DND-41 (cell line): ENCODE results near the gene SFXN2.
"Not testable (repeated sequence)": the region's sequence is repeated elsewhere in the genome, so short reads cannot be mapped to it uniquely, and the experiment has no call there.

Source experiments
- ATAC-seq: fragments of 200-7000 bp; cut with Tn5 transposase; 3 replicates; pipeline ENCODE4 v1.9.1; 2021; ENCODE audit warnings: low read depth; ENCODE audit not compliant: insufficient read depth
- DNase-seq: peaks from one replicate; pipeline ENCODE4 v3.0.0-alpha.2; 2020
- H2AFZ ChIP-seq: 2 replicates; pipeline ENCODE4 v1.6.0; 2012; ENCODE audit warnings: low read depth, low read length
- H3K27ac ChIP-seq: 2 replicates; pipeline ENCODE4 v1.5.1; 2012; ENCODE audit warnings: low read length, inconsistent platforms
- H3K27me3 ChIP-seq: fragments of 200-600 bp; sonication (generic); 2 replicates; pipeline ENCODE4 v1.6.0; 2012; ENCODE audit warnings: low read length, mild to moderate bottlenecking, inconsistent platforms; ENCODE audit not compliant: insufficient read depth, poor library complexity
- H3K36me3 ChIP-seq: 2 replicates; pipeline ENCODE4 v1.5.1; 2012; ENCODE audit warnings: low read length, inconsistent platforms; ENCODE audit not compliant: insufficient read depth
- H3K4me1 ChIP-seq: 2 replicates; pipeline ENCODE4 v1.5.1; 2012; ENCODE audit warnings: mild to moderate bottlenecking, low read length; ENCODE audit not compliant: insufficient read depth
- H3K4me2 ChIP-seq: 2 replicates; pipeline ENCODE4 v1.6.0; 2012; ENCODE audit warnings: mild to moderate bottlenecking, moderate library complexity, low read length, inconsistent platforms; ENCODE audit not compliant: insufficient read depth
- H3K4me3 ChIP-seq, 2 experiments: fragments of 200-600 bp in 1 of 2; shearing (Covaris generic) in 1 of 2; 2 replicates each; pipeline ENCODE4 v1.5.1; 2012 to 2016; ENCODE audit warnings: inconsistent platforms in 2 of 2, low read length in 2 of 2, mild to moderate bottlenecking in 2 of 2, low read depth in 1 of 2, moderate library complexity in 1 of 2
- H3K79me2 ChIP-seq: 2 replicates; pipeline ENCODE4 v1.6.0; 2012; ENCODE audit warnings: low read length, inconsistent platforms; ENCODE audit not compliant: insufficient read depth
- H3K9ac ChIP-seq: 2 replicates; pipeline ENCODE4 v1.6.0; 2012; ENCODE audit warnings: low read depth, mild to moderate bottlenecking, inconsistent platforms, low read length, moderate library complexity
- H3K9me3 ChIP-seq: 2 replicates; pipeline ENCODE4 v1.5.1; 2012; ENCODE audit warnings: low read length, moderate library complexity, mild to moderate bottlenecking, inconsistent platforms; ENCODE audit not compliant: insufficient read depth, severe bottlenecking
- H4K20me1 ChIP-seq: 2 replicates; pipeline ENCODE4 v1.6.0; 2012; ENCODE audit warnings: low read length; ENCODE audit not compliant: insufficient read depth
- CTCF ChIP-seq: IDR thresholded peaks from 2 replicates; pipeline ENCODE4 v1.5.1; 2012; ENCODE audit warnings: borderline replicate concordance, low read length, moderate library complexity, mild to moderate bottlenecking; ENCODE audit not compliant: poor library complexity, severe bottlenecking; ENCODE audit errors: extremely low read depth
- EZH2 ChIP-seq: IDR thresholded peaks from 3 replicates; pipeline ENCODE4 v1.6.1; 2012; ENCODE audit warnings: borderline replicate concordance, low read depth, mild to moderate bottlenecking, moderate library complexity, low read length, inconsistent platforms; ENCODE audit not compliant: severe bottlenecking

The SFXN2 gene

GRCh38 chr10:102741726-102742237 is 27.3 kb downstream of the SFXN2 start:
- Histone ChIP-seq H3K4me2 (no peak overlapping the region), H3K79me2 (peaks cover 30% of the 10 kb centered on the region), H3K9me3 (no peaks in the 10 kb centered on the region), H3K4me1 (peaks cover 28% of the 10 kb centered on the region), H2AFZ (no peak overlapping the region), H4K20me1 (0 out of 2 replicates have a peak, but pooled peaks cover 3% of the 10 kb centered on the region), H3K36me3 (peaks cover 10% of the 10 kb centered on the region; the same call in 1 of the 2 replicates), H3K9ac (no peak overlapping the region), H3K27me3 (no peaks in the 10 kb centered on the region), H3K27ac (no peak overlapping the region), H3K4me3 (no peak overlapping the region)
- DNase-seq (no peak), ATAC-seq (no peak)
- TF ChIP-seq CTCF (no peak), EZH2 (no peak)

- DNase-seq: not testable (repeated sequence)
Observed at GRCh38 chr10:102742313-102742712, 27.9 kb downstream of the SFXN2 start.

GRCh38 chr10:102743078-102743587 is 28.7 kb downstream of the SFXN2 start:
- no peak for TF ChIP-seq EZH2
- Histone ChIP-seq H3K4me2 (peak overlapping the region; percentile 31), H3K36me3 (no peaks in the 10 kb centered on the region), H3K27me3 (no peaks in the 10 kb centered on the region), H3K9ac (no peak overlapping the region), H3K9me3 (no peaks in the 10 kb centered on the region), H3K79me2 (peaks cover 39% of the 10 kb centered on the region), H3K4me1 (peaks cover 28% of the 10 kb centered on the region), H4K20me1 (0 out of 2 replicates have a peak, but pooled peaks cover 3% of the 10 kb centered on the region), H2AFZ (peak overlapping the region; percentile 84), H3K27ac (peak overlapping the region; percentile 69), H3K4me3 (0 out of 4 replicates have a peak overlapping the region, but pooled peaks of 1 of the 2 experiments have one; percentile 10)
- DNase-seq: no peak
- ATAC-seq: no peak

More at GRCh38 chr10:102742313-102742712, 27.9 kb downstream of the SFXN2 start:
- H3K27ac ChIP-seq, ATAC-seq, H3K4me2 ChIP-seq, H3K4me3 ChIP-seq, H3K9me3 ChIP-seq, H3K36me3 ChIP-seq, H3K27me3 ChIP-seq, H3K9ac ChIP-seq, H4K20me1 ChIP-seq: not testable (repeated sequence)
- peak overlapping the region; percentile 84 for H2AFZ ChIP-seq
- H3K4me1 ChIP-seq: peaks cover 28% of the 10 kb centered on the region
- peaks cover 35% of the 10 kb centered on the region for H3K79me2 ChIP-seq

- H3K36me3 ChIP-seq: no peaks in the 10 kb centered on the region
- DNase-seq: peak; percentile 98
- H3K27me3 ChIP-seq: no peaks in the 10 kb centered on the region
- H3K4me1 ChIP-seq: peaks cover 28% of the 10 kb centered on the region
- H3K79me2 ChIP-seq: peaks cover 45% of the 10 kb centered on the region
- H4K20me1 ChIP-seq: peaks cover 7% of the 10 kb centered on the region; the same call in 1 of the 2 replicates
- H3K4me2 ChIP-seq: peak within 1 kb of the TSS; percentile 88
- no peak for TF ChIP-seq CTCF
- TF ChIP-seq EZH2: no peak
- H3K4me3 ChIP-seq: peak within 1 kb of the TSS; percentile 49 to 87; a peak in 3 of 4 replicates
- peak within 1 kb of the TSS; percentile 69 for H3K9ac ChIP-seq
- no peaks in the 10 kb centered on the region for H3K9me3 ChIP-seq
- H2AFZ ChIP-seq: peak within 1 kb of the TSS; percentile 84
- H3K27ac ChIP-seq: peak within 1 kb of the TSS; percentile 81
- peak; percentile 94 for ATAC-seq
Observed at GRCh38 chr10:102743588-102744373, 29.3 kb downstream of the SFXN2 start, which contains the start of gene WBP1L. Gene WBP1L, plus strand, starts transcription at chr10:102743948. Its CDS starts 106 bp downstream, at chr10:102744054.
